NCI-H2171 treated with DMSO at 0.1 percent for 48 hours (cell line): ENCODE measurements around the gene SLC2A6.

ENCODE experiments used
- DNase-seq: peaks from one replicate; lab custom pipeline; 2025; lab: John Stamatoyannopoulos, UW

Gene SLC2A6

GRCh38 chr9:133515615-133516255 is 36.8 kb upstream of the SLC2A6 start:
- no peak for DNase-seq

- no peak for DNase-seq
These were observed 36.3 kb upstream of the SLC2A6 start for GRCh38 chr9:133515240-133515610.

- peak; percentile 78 for DNase-seq
These were observed 35.8 kb upstream of the SLC2A6 start for GRCh38 chr9:133514460-133515239.

- peak; percentile 90 for DNase-seq
These were observed 34.6 kb upstream of the SLC2A6 start for GRCh38 chr9:133513214-133514100.

GRCh38 chr9:133512253-133513213 is 33.6 kb upstream of the SLC2A6 start:
- DNase-seq = no peak

GRCh38 chr9:133511607-133512006 is 32.7 kb upstream of the SLC2A6 start:
- DNase-seq = no peak

GRCh38 chr9:133510926-133511505 is 32.1 kb upstream of the SLC2A6 start:
- DNase-seq = no peak

- peak; percentile 29 for DNase-seq
These were observed 30.5 kb upstream of the SLC2A6 start for GRCh38 chr9:133509179-133510083.

- no peak for DNase-seq
These were observed 29.1 kb upstream of the SLC2A6 start for GRCh38 chr9:133508046-133508445.

- no peak for DNase-seq
These were observed 28.5 kb upstream of the SLC2A6 start for GRCh38 chr9:133507246-133507965.

- DNase-seq = no peak
These were observed 27.7 kb upstream of the SLC2A6 start for GRCh38 chr9:133506653-133507038.

- no peak for DNase-seq
These were observed 27.2 kb upstream of the SLC2A6 start for GRCh38 chr9:133505901-133506652.

GRCh38 chr9:133505186-133505830 is 26.4 kb upstream of the SLC2A6 start:
- DNase-seq = no peak

- no peak for DNase-seq
These were observed 23.2 kb upstream of the SLC2A6 start for GRCh38 chr9:133502112-133502511.

GRCh38 chr9:133499892-133500270 is 21.0 kb upstream of the SLC2A6 start:
- DNase-seq = no peak

GRCh38 chr9:133499132-133499891 is 20.4 kb upstream of the SLC2A6 start:
- no peak for DNase-seq
